A549 (cell line): Measurements from ENCODE around the gene MACF1. TPM values are rescaled to one million over a fixed set of nuclear protein-coding genes. Genes with fewer than 3 reads are reported as not detected.
"Not testable (repeated sequence)": the region's sequence is repeated elsewhere in the genome, so short reads cannot be mapped to it uniquely, and the experiment has no call there.

Experiments
- ATAC-seq, 2 experiments: fragments of 200-7000 bp in 1 of 2; fragments of >200 bp in 1 of 2; cut with Nextera tagmentation in 1 of 2; cut with Tn5 transposase in 1 of 2; 3 replicates each; pipeline versions ENCODE4 v1.8.0 to v1.9.1; 2018 to 2020; ENCODE audit warnings: mild to moderate bottlenecking in 1 of 2, moderate library complexity in 1 of 2
- CTCF ChIA-PET: fragments of 300-600 bp; sonication (Branson Sonifier 250); formaldehyde crosslinking; extraction: SDS; loops from one replicate; lab custom pipeline; 2021; ENCODE audit warnings: antibody characterized with exemption, inconsistent platforms; lab: Yijun Ruan, JAX
- POLR2A ChIA-PET: fragments of 350-600 bp; formaldehyde crosslinking; extraction: SDS; loops from one replicate; lab custom pipeline; 2021; ENCODE audit warnings: antibody characterized with exemption, inconsistent platforms; lab: Yijun Ruan, JAX
- DNase-seq, 2 experiments: peaks; one replicate each; pipeline versions ENCODE4 v3.0.0 to v3.0.0-alpha.2; 2011 to 2016; ENCODE audit warnings: low read depth in 1 of 2, low spot score in 1 of 2
- FAIRE-seq: peaks from 2 replicates; lab custom pipeline; 2011; peaks lifted over from hg19 to GRCh38; lab: Jason Lieb, UNC
- H3K27ac ChIP-seq, 2 experiments: fragments of >200 bp; sonication (Bioruptor Twin); formaldehyde crosslinking; 3 replicates each; pipeline ENCODE4 v1.5.1; 2016 to 2017
- H3K4me1 ChIP-seq: fragments of >200 bp; sonication (Bioruptor Twin); formaldehyde crosslinking; 3 replicates; pipeline ENCODE4 v1.6.1; 2016
- H3K4me2 ChIP-seq: fragments of >200 bp; sonication (Bioruptor Twin); formaldehyde crosslinking; 3 replicates; pipeline ENCODE4 v1.6.1; 2016
- H3K4me3 ChIP-seq: fragments of >200 bp; sonication (Bioruptor Twin); formaldehyde crosslinking; 3 replicates; pipeline ENCODE4 v1.5.1; 2016
- H3K9me3 ChIP-seq: fragments of >200 bp; sonication (Bioruptor Twin); formaldehyde crosslinking; 3 replicates; pipeline ENCODE4 v1.6.1; 2016
- FOXS1 ChIP-seq: fragments of 250-450 bp; sonication (Bioruptor Pico); IDR thresholded peaks from 2 replicates; pipeline ENCODE4 v1.5.0; 2020; ENCODE audit warnings: mild to moderate bottlenecking, moderate library complexity
- MAFK ChIP-seq: fragments of 450-650 bp; IDR thresholded peaks from 2 replicates; pipeline ENCODE4 v1.6.1; 2014; ENCODE audit not compliant: partially characterized antibody
- WGBS: methylation state at CpG from one replicate; pipeline ENCODE4 v1.1.6; 2017; ENCODE audit errors: missing lambda C conversion rate; 5-methylcytosine and 5-hydroxymethylcytosine counted together
- polyA plus RNA-seq, 4 experiments: library from polyadenylated mRNA; depleted of rRNA in 3 of 4; stranded (reverse); fragments of >200 nt; fragmentation: RNase III in 1 of 4; extraction: RNeasy Plus Mini Kit Qiagen cat#74134 plus additional on column Dnase treatment in 1 of 4; gene quantifications; 2 replicates in 3 of 4; 3 replicates in 1 of 4; pipeline ENCODE4 v1.2.3, GENCODE V29; 2011 to 2017
- TF ChIP-seq, protein P1 (sequence below): fragments of 200-600 bp; sonication (generic); IDR thresholded peaks from 2 replicates; pipeline ENCODE4 v1.6.1; 2016; ENCODE audit warnings: antibody characterized with exemption, mild to moderate bottlenecking, moderate library complexity
- TF ChIP-seq, protein P2 (sequence below): IDR thresholded peaks from 2 replicates; pipeline ENCODE4 v1.6.1; 2012; ENCODE audit warnings: low read depth, borderline replicate concordance
- TF ChIP-seq, protein P3 (sequence below): fragments of >200 bp; sonication (Bioruptor Twin); formaldehyde crosslinking; IDR thresholded peaks from 3 replicates; pipeline ENCODE4 v1.6.1; 2016

MACF1 gene
- polyA plus RNA-seq, 2 of the 4 experiments (the other 2 are of a cell fraction): 45.7 to 64.2 TPM

- no peak for FAIRE-seq
- TF ChIP-seq MAFK (no peak), FOXS1 (no peak)
- TF ChIP-seq, protein P1, sequence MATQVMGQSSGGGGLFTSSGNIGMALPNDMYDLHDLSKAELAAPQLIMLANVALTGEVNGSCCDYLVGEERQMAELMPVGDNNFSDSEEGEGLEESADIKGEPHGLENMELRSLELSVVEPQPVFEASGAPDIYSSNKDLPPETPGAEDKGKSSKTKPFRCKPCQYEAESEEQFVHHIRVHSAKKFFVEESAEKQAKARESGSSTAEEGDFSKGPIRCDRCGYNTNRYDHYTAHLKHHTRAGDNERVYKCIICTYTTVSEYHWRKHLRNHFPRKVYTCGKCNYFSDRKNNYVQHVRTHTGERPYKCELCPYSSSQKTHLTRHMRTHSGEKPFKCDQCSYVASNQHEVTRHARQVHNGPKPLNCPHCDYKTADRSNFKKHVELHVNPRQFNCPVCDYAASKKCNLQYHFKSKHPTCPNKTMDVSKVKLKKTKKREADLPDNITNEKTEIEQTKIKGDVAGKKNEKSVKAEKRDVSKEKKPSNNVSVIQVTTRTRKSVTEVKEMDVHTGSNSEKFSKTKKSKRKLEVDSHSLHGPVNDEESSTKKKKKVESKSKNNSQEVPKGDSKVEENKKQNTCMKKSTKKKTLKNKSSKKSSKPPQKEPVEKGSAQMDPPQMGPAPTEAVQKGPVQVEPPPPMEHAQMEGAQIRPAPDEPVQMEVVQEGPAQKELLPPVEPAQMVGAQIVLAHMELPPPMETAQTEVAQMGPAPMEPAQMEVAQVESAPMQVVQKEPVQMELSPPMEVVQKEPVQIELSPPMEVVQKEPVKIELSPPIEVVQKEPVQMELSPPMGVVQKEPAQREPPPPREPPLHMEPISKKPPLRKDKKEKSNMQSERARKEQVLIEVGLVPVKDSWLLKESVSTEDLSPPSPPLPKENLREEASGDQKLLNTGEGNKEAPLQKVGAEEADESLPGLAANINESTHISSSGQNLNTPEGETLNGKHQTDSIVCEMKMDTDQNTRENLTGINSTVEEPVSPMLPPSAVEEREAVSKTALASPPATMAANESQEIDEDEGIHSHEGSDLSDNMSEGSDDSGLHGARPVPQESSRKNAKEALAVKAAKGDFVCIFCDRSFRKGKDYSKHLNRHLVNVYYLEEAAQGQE: peak; percentile 38; the same call in 1 of the 2 replicates
- TF ChIP-seq, protein P2, sequence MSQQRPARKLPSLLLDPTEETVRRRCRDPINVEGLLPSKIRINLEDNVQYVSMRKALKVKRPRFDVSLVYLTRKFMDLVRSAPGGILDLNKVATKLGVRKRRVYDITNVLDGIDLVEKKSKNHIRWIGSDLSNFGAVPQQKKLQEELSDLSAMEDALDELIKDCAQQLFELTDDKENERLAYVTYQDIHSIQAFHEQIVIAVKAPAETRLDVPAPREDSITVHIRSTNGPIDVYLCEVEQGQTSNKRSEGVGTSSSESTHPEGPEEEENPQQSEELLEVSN: peak; percentile 26; the same call in 1 of the 2 replicates
- TF ChIP-seq, protein P3, sequence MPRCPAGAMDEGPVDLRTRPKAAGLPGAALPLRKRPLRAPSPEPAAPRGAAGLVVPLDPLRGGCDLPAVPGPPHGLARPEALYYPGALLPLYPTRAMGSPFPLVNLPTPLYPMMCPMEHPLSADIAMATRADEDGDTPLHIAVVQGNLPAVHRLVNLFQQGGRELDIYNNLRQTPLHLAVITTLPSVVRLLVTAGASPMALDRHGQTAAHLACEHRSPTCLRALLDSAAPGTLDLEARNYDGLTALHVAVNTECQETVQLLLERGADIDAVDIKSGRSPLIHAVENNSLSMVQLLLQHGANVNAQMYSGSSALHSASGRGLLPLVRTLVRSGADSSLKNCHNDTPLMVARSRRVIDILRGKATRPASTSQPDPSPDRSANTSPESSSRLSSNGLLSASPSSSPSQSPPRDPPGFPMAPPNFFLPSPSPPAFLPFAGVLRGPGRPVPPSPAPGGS: no peak
- Histone ChIP-seq H3K4me3 (peak within 1 kb of the TSS; percentile 74), H3K4me1 (no peaks in the 10 kb centered on the region), H3K27ac (peak within 1 kb of the TSS; percentile 58 to 77; a peak in 5 of 6 replicates), H3K9me3 (no peaks in the 10 kb centered on the region), H3K4me2 (peak within 1 kb of the TSS; percentile 96)
- ATAC-seq: peak; percentile 79 to 88
- ChIA-PET CTCF (interaction anchor here (1.0 to 1.5 kb wide), 2 partner anchors 10 to 48 kb away, joined by 3 read pairs; no protein-coding TSS in a partner anchor), POLR2A (no interaction called here)
- WGBS: no CpG with 5 or more reads among the region's 112 CpGs
- peak; percentile 56 to 79 for DNase-seq
Observed at GRCh38 chr1:39491146-39491921, 286.8 kb downstream of the MACF1 start, which contains the start of gene BMP8A. TSS of gene BMP8A (plus strand) at chr1:39491636. CDS start at chr1:39491992, 356 bp downstream.

DNA sequence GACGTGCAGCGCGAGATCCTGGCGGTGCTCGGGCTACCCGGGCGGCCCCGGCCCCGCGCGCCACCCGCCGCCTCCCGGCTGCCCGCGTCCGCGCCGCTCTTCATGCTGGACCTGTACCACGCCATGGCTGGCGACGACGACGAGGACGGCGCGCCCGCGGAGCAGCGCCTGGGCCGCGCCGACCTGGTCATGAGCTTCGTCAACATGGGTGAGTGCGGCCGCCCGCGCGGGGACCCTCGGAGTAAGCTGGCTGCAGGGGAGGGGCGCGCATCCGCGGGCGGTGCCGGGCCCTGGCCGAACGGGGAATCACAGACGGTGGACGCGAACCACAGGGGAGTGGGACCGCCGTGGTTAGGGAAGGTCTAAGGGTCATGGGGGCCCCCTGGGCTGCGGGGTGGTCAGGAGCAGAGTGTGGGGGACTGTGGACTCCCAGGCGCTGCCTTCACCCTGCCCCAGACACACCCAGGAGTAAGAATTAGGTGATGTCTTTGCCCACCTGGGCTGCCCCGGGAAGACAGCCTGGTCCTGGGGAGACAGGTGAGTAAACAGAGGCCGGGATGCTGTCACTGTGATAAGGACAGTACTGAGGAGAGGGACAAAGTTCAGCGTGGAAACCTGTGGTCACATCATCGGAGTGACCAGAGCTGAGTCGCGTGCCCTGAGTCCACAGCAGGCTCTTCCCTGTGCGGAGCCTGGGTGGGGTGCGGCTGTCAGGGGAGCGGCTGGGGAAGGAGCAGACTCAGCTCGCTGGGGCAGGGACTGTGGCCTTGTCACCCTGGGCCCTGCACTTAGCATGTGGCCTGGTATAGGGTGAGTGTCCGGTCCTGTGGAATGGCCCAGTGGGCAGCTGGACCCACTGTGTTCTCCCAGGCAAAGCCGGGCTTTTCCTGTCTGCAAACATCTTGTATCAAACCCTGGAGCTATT lies 287.9 kb downstream of the MACF1 start:
- WGBS: 90% methylated on average over 45 of the region's 67 CpGs
- CTCF ChIA-PET: interaction anchor here (1.0 to 1.1 kb wide), 2 partner anchors 11 to 46 kb away, joined by 3 read pairs; no protein-coding TSS in a partner anchor
- ATAC-seq, DNase-seq, H3K4me1 ChIP-seq, H3K27ac ChIP-seq, H3K9me3 ChIP-seq, POLR2A ChIA-PET, FAIRE-seq, H3K4me3 ChIP-seq: not testable (repeated sequence)
- peak overlapping the region; percentile 96; the same call in 2 of the 3 replicates for H3K4me2 ChIP-seq

DNA sequence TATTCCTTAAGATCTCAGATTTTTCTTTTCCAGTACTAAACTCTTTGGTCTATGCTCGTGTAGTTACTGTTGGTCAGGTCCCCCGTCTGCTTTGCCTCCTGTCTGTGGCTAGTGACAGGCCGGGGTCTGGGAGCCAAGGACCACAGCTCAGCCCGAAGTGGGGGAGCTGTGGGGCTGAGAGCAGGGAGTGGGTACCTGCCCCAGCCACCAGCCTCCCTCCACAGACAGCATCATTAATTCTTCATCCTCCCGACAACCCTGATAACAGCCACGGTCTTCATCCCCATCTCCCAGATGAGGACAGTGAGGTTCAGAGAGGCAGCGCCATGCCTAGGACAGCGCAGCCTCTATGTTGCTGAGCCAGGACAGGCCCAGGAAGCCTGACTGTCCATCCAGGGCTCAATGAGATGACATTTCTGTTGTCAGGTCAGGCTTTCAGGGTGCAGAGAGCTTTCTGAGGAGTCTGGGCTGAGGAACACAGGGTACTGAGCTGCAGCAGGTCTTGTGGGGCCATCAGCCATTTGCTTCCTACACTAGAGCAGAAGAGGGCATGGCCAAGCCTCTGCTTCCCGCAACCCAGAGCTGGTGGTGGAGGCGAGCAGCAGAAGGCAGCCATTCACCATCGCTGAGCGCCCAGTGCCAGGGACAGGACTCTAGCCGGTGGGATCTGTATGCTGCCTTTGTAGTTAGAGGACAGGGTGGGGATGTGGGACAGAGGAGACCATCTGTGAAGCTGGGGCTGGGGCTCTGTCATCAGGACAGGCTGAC lies 288.7 kb downstream of the MACF1 start:
- CTCF ChIA-PET: interaction anchor here (1.1 kb wide), 1 partner anchor 10 kb away, joined by 3 read pairs; no protein-coding TSS in a partner anchor
- FAIRE-seq, ATAC-seq, POLR2A ChIA-PET, H3K4me3 ChIP-seq, H3K4me1 ChIP-seq, DNase-seq, H3K4me2 ChIP-seq, H3K9me3 ChIP-seq, H3K27ac ChIP-seq: not testable (repeated sequence)
- 82% methylated on average over 8 of the region's 13 CpGs for WGBS
